NCI-H2196 (cell line): ENCODE measurements around the gene USP28.

ENCODE experiments used
- DNase-seq: peaks from one replicate; lab custom pipeline; 2025; ENCODE audit not compliant: unreplicated experiment; lab: John Stamatoyannopoulos, UW

Gene USP28

DNA sequence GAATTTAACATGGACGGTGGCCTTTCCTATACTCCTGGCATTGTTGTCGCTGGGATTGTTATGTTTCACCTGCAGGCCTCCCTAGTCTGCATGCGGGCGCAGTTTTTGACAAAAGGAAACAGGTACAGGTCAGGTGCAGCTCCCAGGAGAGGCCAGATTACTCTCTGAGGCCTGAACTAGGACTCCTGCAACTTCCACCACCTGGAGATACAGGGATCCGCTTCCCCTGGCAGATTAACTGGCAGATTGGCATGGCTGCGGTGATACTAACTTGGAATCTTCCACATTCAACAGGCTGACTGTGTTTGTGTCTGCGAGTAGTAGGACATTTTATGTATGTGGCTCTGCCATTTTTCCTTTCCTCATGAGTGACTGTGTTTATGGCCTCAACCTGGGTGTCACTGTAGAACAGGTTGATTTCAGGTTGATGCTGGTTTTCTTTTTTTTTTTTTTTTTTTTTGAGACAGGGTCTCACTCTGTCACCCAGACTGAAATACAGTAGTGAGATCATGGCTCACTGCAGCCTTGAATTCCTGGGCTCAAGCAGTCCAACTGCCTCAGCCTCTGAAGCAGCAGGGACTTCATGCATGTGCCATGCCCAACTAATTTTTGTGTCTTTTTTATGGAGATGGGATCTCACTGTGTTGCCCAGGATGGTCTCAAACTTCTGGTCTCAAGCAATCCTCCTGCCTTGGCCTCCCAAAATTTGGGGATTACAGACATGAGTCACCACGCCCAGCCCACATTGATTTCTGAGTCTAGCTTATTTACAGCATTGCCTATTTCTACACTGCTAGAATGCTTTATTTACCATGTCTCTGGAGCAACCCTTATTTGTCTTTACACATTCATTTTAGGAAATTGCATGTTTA lies 1.7 kb upstream of the USP28 start:
- no peak for DNase-seq

DNA sequence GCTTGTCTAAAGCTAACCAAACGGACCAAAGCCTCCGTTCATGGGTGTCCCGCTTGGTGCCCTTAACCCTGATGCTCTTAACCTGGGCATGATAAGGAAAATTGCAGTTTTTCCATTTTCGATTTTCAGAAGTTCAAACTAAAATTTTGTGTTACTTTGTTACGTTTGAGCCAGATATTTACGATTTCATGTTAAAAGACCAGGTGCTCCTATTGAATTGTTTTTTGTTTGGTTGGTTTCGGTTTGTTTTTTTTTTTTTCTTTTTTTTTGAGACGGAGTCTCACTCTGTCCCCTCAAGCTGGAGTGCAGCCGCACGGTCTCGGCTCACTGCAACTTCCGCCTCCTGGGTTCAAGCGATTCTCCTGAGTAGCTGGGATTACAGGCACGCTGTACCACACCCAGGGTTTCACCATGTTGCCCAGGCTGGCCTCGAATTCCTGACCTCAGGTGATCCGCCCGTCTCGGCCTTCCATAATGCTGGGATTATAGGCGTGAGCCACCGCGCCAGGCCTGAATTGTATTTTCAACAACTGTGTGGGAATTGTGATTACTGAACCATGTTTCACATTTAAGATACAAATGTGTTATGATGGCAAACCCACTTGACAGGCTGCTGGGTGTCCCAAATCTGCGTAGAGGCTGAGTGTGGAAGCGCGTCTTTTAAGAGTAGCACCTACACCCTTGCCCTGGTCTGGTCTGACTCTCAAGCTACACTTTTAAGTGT lies 864 bp upstream of the USP28 start:
- no peak for DNase-seq

DNA sequence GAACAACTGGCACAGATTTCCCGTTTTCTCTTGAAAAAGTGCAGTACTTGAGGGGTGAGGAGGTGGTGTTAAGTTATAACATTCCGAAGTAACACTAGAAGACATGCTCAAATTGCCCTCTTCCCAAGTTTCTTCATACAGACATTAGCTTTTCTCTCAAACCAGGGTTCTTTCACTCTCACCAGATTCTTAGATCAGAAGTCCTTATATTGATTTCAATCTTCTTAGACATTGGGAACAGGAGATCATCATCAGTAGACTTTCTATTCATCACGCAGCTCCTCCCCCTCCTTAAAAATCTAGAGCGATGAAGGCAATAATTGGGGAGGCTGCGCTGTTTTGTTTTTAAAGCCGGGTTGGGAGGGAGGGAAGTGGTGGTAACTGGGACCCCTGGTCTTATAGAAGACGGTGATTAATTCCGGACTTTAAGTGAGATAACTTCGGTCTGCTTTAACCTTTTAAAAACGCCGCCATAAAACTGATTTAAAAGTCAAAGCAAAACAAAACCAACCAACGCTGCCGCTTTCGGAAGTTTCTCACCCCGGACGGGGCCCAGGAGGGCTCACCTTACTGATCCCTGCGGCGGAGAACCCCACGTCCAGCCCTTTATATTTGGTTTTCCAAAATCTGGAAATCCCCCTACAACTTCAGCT lies 665 bp downstream of the USP28 start:
- peak; percentile 16 for DNase-seq

DNA sequence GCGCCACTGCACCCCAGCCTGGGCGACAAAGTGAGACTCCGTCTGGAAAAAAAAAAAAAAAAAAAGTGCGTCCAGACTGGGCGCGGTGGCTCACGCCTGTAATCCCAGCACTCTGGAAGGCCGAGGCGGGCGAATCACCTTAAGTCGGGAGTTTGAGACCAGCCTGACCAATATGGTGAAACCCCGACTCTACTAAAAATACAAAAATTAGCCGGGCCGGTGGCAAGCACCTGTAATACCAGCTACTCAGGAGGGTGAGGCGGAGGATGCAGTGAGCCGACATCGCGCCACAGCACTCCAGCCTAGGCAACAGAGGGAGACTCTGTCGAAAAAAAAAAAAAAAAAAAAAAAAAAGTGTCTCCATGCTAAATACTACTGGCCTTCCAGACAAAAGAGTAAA lies 1.3 kb downstream of the USP28 start:
- no peak for DNase-seq

DNA sequence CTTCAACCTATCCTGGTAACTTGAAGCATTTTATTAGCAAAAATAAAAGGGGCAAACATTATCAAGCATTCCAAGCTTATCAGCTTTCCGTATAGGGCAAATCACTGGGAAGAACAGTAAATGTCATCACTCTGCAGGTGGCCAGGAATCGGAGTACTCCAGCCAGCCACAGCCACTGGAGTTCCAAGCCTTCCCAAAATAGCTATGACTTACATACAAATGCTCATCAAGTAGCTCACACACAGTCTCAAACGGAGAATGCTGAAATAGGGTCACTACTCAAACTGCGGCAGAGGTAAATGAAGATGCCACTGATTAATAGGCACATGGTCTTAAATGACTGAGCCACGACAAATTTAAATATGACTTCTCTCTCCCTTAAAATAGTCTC lies 2.1 kb downstream of the USP28 start:
- DNase-seq = no peak

DNA sequence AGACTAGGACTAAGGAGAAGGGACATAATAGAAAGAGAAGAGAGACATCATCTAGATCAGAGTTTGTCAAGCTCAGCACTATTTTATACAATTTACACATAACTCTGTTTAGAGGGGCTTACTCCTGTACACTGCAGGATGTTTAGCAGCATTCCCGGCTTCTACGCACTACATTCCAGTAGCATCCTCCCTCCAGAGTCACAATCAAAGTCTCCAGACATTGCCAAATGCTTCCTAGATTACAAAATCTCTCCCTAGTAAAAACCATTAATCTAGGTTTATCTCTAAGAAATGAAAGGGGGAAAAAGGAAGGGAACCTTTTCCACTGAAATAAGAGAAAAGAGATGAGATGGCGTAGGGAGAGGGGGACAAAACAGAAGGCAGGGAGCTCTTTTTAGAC lies 4.0 kb downstream of the USP28 start:
- no peak for DNase-seq

DNA sequence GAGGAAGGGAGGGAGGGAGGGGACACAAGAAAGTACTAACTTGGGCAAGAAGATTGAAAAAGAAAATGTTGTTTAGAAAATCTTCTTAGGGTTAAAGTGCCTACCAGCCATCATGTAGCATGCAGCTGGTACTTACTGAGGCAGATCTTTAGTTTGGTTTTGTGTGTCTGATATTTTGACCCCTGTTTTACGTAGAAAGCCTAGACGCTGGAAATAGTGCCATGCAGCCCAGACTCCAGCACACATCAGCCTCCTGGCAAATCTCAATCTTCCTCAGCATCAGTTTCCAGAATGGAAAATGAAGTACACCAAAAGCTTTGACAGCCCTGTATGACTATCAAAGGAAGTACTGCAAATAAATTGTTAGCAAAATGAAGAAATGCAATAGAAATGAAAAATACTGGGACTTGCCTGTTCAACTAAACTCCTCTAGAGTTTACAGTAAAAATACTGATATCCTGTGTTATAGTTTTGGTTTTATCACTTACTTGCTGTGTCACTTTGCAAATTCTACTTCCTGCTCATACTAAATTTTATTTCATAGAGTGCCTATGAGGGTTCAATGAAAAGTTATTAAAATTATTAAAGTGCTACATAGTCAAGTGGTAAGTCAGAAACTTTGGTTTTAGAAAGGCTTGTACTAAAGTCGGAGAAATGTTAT lies 7.4 kb downstream of the USP28 start:
- DNase-seq = no peak

DNA sequence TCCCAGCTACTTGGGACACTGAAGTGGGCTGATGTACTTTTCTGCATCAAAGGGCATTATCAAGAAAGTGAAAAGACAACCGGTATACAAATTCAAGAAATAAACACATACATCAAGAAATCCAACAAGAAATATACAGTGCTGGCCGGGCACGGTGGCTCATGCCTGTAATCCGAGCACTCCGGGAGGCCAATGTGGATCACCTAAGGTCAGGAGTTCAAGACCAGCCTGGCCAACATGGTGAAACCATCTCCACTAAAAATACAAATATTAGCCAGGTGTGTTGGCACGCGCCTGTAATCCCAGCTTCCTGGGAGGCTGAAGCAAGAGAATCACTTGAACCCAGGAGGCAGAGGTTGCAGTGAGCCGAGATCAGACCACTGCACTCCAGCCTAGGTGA lies 9.5 kb downstream of the USP28 start:
- no peak for DNase-seq

DNA sequence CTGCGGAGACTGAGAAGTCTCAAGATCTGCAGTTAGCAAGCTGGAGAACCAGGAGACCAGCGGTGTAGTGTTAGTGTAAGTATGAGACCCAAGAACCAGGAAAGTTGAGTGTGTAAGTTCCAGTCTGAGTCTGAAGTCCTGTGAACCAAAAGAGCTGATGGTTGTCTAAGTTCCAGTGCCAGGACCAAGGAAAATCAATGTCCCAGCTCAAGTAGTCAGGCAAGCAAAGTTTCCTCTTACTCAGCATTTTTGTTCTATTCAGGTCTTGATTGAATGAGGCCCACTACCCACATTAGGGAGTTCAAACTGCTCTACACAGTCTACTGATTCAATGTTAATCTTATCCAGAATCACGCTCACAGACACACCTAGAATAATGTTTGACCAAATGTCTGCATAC lies 11.0 kb downstream of the USP28 start:
- no peak for DNase-seq

DNA sequence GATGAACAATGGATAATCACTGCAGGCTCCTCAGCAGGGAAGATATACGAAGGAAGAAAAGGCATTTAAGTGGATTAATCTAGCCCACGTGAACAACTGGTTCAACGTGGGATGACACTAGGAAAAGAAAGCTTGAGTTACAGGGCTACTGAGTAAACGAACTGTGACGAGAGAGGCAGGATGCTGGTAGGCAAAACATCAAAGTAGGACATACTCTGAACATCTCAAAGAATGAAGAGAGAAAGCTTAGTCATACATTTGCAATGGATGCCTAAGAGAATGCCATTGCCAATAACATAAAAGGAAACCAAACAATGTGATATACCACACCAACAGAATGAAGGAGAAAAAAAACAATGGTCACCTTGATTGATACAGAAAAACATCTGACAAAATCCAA lies 12.9 kb downstream of the USP28 start:
- no peak for DNase-seq

DNA sequence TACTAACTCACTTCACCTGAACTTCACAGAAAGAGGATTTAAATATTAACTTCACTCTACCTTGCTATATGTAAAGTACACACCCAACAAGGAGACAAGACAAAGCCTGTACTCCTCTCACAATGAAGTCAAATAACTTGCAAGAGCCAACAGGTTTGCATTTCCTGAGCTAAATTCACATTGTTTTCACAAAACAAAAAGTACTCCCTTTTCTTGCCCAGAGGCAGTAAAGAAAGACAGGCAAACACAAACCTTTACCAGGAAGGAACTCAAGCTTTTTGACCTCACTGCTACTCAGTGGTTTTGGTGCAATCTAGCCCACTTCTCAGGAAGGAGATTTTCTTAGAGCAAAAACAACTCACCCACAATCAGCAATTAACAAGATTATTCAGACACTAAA lies 15.7 kb downstream of the USP28 start:
- DNase-seq = no peak

DNA sequence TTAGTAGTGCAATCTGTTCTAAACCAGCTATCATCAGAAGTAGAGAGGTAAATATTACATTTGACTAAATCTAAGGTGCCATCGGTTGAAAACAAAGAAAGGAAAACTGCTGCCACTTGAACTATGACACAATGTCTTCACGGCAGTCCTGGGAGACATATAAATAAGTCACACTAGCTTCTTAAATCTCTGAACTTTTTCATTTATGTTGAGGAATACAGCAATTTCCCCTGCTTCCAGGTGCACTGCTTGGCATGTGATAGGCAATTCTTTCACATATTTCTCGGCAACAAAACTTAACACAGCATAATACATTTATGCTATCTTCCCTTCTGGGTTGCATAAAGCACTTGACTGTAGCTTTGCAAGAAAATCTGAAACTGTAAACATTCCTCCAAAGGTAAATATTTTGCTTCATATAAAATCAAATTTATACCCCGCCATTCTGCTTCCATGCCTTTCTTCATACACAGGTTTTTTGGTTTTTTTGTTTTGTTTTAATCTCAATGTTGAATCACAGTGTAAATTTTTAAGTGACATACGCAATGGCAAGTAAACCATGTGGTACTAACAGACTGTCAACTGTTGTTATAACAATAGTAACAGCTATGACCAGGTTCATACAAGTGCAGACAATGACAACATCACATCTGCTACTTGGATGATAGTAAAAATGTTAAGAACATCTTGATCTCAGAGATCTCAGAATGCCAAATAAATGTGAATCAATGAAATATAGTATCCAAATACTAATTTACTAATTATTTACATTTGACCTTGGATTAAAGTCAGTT lies 18.2 kb downstream of the USP28 start:
- no peak for DNase-seq

DNA sequence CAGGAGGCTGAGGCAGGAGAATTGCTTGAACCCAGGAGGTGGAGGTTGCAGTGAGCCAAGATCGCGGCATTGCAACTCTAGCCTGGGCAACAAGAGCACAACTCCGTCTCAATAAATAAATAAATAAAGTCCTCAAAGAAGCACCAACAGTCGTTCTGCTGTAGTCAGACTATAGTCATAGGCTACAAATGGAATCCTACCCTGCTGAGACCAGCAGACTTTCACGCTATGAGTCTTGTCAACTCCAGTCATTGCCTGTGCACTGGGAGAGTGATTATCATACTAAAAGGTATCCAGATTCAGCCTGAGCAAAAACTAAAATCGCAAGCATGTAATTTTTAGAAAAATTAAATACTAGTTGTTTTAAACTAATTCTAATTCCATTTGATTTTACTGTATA lies 19.6 kb downstream of the USP28 start:
- DNase-seq = no peak

DNA sequence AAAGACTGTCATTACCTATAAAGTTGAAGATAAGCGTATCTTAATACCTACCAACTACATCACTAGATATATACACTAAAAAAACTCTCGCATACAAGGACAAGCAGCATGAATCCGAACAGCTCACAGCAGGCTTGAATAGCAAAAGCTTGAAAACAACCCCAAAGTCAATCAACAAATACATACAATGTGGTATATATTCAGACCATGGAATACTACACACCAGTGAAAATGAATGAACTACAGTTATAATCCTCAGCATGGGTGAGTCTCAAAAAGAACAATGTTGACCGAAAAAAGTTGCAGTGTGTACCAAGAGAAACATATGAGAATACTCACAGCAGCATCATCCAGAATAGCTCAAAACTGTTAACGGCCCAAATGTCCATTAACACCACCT lies 25.2 kb downstream of the USP28 start:
- DNase-seq = no peak

DNA sequence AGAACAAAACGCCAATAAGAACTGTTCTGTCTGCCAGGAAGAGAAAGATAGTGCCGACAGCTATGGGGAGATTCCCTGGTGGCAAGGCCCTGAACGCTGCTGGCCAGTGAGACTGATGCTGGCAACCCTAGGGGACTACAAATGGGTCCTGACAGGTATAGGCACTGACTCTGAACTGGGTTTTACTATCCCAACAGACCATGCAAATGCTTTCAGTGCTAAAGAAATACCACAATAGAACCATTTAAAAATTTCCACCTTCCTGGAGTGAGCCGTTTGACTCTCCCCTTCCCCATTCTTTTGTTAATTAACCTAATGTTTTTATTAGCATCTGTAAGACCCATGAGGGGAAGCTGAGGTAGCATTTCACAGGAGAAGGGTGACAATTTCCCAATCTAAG lies 25.7 kb downstream of the USP28 start:
- no peak for DNase-seq

DNA sequence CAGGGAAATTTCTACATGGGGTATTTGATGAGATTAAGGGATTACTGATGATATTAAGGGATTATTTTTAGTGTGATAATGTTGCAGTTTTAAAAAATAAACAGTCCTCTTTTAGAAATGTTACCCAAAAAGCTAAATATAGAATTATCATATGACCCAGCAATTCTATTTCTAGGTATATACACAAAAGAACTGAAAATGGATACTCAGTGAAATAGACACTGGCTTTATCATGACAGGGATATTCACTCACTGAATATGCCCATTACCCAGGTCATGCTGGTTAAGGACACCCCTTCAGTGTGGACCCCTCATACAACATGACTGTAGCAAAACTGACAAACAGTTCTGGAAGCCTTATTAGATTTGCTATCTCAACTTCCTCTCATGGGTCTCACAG lies 27.8 kb downstream of the USP28 start:
- no peak for DNase-seq

DNA sequence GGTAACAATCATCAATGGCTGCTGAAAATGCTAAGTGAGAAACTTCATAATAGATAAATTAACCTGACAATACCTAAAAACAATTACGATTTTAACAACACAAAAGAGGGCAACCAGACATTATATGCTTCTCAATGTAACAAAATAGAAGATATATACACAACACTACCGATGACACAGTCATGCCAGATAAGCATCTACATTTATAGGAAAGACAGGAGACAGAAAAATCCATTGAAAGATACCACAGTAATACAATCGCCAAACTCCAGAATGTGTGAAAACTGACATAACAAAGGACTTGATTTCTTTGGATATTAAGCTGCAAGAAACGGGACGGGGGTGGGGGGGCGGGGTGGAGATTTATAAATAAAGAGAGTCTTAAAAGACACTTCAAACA lies 28.3 kb downstream of the USP28 start:
- no peak for DNase-seq

DNA sequence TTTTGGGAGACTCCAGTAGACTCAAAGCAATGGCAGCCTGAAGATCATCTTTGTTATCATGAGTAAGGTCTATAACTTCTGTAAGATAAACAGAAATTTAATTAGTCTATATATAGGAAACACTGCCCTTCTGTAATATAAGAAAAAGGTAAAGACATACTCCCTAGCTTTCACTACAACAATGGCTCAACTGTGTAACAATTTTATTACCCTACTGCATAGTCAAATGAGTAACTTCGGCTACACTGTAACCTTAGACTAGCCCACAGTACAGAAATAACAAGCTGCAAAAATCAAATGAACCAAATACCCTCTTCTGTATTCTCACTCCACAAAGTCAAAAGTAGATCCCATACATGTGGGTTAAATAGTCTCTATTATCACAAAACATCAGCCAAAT lies 33.7 kb downstream of the USP28 start:
- DNase-seq = no peak

DNA sequence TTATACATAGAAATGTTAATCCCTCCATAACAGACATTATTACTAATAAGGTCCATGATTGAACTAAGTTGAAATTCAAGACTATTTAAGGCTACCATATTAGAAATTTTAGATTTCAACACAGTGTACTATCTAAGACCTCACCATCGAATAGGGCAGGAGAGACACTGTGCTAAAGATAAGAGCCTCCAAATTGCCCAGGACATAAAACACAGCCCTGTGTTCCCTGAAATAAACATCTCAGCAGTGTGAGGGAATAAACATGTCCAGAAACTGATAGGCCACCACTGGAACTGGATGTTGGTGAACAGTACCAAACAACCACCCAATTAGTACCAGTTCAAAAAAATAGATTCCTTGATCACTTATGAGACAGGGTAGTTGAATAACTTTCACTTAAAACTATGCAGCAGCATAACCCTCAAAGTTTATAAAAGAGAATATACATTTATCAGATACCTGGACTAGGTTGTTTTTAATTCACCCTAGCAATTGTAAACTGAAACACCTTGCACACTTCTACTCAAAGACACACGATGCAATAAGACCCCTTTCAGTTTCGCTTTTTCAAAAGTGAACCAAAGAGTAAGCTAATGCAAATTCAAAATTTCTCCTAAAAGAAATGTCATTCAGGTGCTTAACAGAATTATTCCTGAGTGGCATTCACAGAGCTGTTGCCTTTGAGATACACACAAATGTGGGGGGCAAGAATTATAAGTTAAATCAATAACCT lies 34.3 kb downstream of the USP28 start:
- no peak for DNase-seq

DNA sequence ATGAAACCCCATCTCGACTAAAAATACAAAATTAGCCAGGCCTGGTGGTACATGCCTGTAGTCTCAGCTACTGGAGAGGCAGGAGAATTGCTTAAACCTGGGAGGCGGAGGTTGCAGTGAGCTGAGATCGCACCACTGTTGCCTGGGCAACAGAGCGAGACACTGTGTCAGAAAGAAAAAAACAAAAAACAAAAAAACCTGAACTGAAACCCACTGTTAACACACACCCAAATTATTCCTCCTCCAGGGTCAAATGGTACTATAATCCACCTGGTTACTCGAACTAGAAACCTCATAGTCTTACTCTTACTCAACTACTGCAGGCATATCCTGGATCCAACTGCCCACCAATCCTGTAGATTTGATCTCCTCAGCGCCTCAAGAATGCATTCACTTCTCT lies 35.5 kb downstream of the USP28 start:
- DNase-seq = no peak
